Gastroesophageal sphincter (tissue), 4 donors: Measurements from ENCODE around the gene CDC42BPG. TPM values are rescaled to one million over a fixed set of nuclear protein-coding genes. Genes with fewer than 3 reads are reported as not detected.

Source experiments
- ATAC-seq: fragments of 150-250 bp; one replicate; pipeline ENCODE4 v1.9.1; 2016; ENCODE audit warnings: mild to moderate bottlenecking, moderate library complexity
- H3K27ac ChIP-seq, 4 donors: fragments of 200-600 bp; sonication (generic) in 3 of 4; 1 replicate in 3 of 4; 2 replicates in 1 of 4; pipeline ENCODE4 v1.5.1; 2016 to 2019
- H3K27me3 ChIP-seq: fragments of 200-600 bp; sonication (generic); one replicate; pipeline ENCODE4 v1.5.1; 2019
- H3K36me3 ChIP-seq, 2 donors: fragments of 200-600 bp; sonication (generic); one replicate each; pipeline ENCODE4 v1.5.1; 2019; ENCODE audit warnings: control low read depth in 1 of 2
- H3K4me1 ChIP-seq, 3 donors: fragments of 200-600 bp; sonication (generic); 1 replicate in 2 of 3; 2 replicates in 1 of 3; pipeline ENCODE4 v1.5.1; 2016 to 2019; ENCODE audit warnings: control low read depth in 2 of 3
- H3K4me3 ChIP-seq, 2 donors: fragments of 200-600 bp; sonication (generic); one replicate each; pipeline ENCODE4 v1.5.1; 2019; ENCODE audit warnings: mild to moderate bottlenecking in 1 of 2, moderate library complexity in 1 of 2
- H3K9me3 ChIP-seq, 3 donors: fragments of 200-600 bp; sonication (generic); one replicate each; pipeline ENCODE4 v1.5.1; 2017 to 2019; ENCODE audit warnings: control low read depth in 2 of 3
- EP300 ChIP-seq: sonication (generic); formaldehyde crosslinking; IDR thresholded peaks from one replicate; pipeline ENCODE4 v1.6.1; 2017; ENCODE audit warnings: antibody characterized with exemption, mild to moderate bottlenecking
- POLR2A ChIP-seq, 2 donors: fragments of 450-650 bp; IDR thresholded peaks; one replicate each; pipeline ENCODE4 v1.6.1; 2017; ENCODE audit warnings: antibody characterized with exemption in 2 of 2, mild to moderate bottlenecking in 2 of 2, moderate library complexity in 1 of 2
- POLR2AphosphoS5 ChIP-seq: sonication (generic); formaldehyde crosslinking; IDR thresholded peaks from one replicate; pipeline ENCODE4 v1.6.1; 2017; ENCODE audit warnings: antibody characterized with exemption
- WGBS, 2 donors: methylation state at CpG; one replicate each; pipeline ENCODE4 v1.1.5; 2018; ENCODE audit warnings: low coverage in 1 of 2; 5-methylcytosine and 5-hydroxymethylcytosine counted together
- total RNA-seq, 4 donors: library from RNA; depleted of rRNA; stranded (reverse); fragments of >200 nt; gene quantifications; one replicate each; pipeline ENCODE4 v1.1.0, GENCODE V29; 2016
- TF ChIP-seq, protein P1 (sequence below), 4 experiments: fragments of 200-600 bp in 2 of 4; fragments of 450-650 bp in 2 of 4; sonication (generic) in 1 of 4; IDR thresholded peaks; one replicate each; pipeline ENCODE4 v1.5.1; 2017 to 2019; ENCODE audit warnings: antibody characterized with exemption in 4 of 4, mild to moderate bottlenecking in 2 of 4, moderate library complexity in 2 of 4

CDC42BPG gene
- total RNA-seq, 4 donors from 2014 or later, result 0.08 to 0.94 (median 0.22) TPM

DNA sequence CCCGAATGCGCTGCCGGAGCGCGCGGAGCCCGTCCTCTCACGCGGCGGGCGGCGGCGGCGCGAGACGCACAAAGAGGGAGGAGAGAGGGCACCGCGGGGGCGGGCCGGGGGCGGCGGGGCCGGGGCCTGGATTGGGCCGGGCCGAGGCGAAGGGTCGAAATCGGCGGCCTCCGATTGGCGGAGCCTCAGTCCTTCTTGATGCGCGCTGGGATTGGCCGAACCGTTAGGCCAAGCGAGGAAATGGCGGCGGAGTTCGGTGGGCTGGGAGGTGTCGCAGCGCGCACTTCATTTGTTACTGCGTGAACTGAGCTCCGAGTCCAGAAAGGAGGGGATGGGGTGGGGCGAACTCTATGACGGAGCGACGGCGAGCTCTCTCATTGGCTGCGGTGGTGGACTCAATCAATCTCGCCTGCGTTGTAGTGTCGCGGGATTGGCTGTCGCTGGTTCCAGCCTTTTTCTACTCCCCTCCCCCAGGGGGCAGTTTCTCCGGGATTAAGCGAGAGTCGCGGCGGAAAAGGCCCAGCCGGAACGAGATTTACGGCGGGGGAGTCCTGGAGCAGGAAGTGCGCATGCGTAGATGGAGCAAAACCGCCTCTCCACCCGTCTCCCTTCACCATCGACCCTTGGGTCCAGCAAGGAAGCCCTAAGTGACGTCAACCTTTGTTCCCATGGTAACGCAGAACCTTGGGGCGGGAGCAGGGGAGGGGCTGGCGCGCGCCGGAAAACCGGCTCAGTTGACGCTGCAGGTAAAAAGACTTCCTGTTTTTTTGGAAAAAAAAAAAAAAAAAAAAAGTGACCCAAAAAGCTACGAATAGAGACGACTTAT is 65.8 kb downstream of the CDC42BPG start, which contains the start of gene SF1:
SF1 (minus strand) TSS at position 70 of the 826 bp plus-strand sequence. CDS start 150 bp downstream, outside the sequence.
- Histone ChIP-seq H3K27ac (peak within 1 kb of the TSS; percentile 97 to 100 (median 100)), H3K27me3 (no peaks in the 10 kb centered on the region), H3K4me3 (peak within 1 kb of the TSS; percentile 77 to 87), H3K4me1 (peaks cover 19 to 44% (median 25%) of the 10 kb centered on the region in 3 donors), H3K9me3 (no peaks in the 10 kb centered on the region), H3K36me3 (peaks cover 1 to 35% of the 10 kb centered on the region in 2 donors)
- TF ChIP-seq, protein P1, sequence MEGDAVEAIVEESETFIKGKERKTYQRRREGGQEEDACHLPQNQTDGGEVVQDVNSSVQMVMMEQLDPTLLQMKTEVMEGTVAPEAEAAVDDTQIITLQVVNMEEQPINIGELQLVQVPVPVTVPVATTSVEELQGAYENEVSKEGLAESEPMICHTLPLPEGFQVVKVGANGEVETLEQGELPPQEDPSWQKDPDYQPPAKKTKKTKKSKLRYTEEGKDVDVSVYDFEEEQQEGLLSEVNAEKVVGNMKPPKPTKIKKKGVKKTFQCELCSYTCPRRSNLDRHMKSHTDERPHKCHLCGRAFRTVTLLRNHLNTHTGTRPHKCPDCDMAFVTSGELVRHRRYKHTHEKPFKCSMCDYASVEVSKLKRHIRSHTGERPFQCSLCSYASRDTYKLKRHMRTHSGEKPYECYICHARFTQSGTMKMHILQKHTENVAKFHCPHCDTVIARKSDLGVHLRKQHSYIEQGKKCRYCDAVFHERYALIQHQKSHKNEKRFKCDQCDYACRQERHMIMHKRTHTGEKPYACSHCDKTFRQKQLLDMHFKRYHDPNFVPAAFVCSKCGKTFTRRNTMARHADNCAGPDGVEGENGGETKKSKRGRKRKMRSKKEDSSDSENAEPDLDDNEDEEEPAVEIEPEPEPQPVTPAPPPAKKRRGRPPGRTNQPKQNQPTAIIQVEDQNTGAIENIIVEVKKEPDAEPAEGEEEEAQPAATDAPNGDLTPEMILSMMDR (IDR thresholded peaks at IDR 0.05), result peak in 2 of 4 experiments; percentile 3 to 29
- TF ChIP-seq POLR2AphosphoS5 (peak; percentile 96), POLR2A (IDR thresholded peaks at IDR 0.05) (peak; percentile 88), EP300 (no peak)
- WGBS, 2 donors, result 0% methylated on average over 8 to 23 of the region's 80 CpGs
- peak; percentile 95 for ATAC-seq

DNA sequence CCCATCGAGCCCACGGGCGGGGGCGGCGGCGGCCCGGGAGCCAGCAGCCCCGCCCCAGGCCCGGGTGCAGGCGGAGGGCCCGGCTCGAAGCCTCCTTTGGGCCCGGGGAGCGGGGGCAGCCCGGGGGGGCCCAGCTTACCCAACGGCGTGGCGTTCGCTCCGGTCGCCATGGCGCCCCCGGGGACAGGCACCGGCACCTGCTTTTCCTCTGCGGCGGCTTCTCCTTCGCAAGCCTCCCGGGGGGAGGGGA is 66.3 kb downstream of the CDC42BPG start:
- no CpG with 5 or more reads among the region's 28 CpGs for WGBS, 2 donors
- TF ChIP-seq POLR2AphosphoS5, result no peak
- TF ChIP-seq POLR2A (IDR thresholded peaks at IDR 0.05), result no peak
- TF ChIP-seq EP300, result no peak
- TF ChIP-seq, protein P1 (IDR thresholded peaks at IDR 0.05), result no peak
- Histone ChIP-seq H3K4me1 (peaks cover 24 to 49% (median 31%) of the 10 kb centered on the region in 3 donors), H3K27me3 (no peaks in the 10 kb centered on the region), H3K27ac (peak overlapping the region; percentile 97 to 100 (median 100)), H3K36me3 (peaks cover 6 to 40% of the 10 kb centered on the region in 2 donors), H3K4me3 (peak overlapping the region; percentile 77 to 87), H3K9me3 (no peaks in the 10 kb centered on the region)
- ATAC-seq, result peak; percentile 4

DNA sequence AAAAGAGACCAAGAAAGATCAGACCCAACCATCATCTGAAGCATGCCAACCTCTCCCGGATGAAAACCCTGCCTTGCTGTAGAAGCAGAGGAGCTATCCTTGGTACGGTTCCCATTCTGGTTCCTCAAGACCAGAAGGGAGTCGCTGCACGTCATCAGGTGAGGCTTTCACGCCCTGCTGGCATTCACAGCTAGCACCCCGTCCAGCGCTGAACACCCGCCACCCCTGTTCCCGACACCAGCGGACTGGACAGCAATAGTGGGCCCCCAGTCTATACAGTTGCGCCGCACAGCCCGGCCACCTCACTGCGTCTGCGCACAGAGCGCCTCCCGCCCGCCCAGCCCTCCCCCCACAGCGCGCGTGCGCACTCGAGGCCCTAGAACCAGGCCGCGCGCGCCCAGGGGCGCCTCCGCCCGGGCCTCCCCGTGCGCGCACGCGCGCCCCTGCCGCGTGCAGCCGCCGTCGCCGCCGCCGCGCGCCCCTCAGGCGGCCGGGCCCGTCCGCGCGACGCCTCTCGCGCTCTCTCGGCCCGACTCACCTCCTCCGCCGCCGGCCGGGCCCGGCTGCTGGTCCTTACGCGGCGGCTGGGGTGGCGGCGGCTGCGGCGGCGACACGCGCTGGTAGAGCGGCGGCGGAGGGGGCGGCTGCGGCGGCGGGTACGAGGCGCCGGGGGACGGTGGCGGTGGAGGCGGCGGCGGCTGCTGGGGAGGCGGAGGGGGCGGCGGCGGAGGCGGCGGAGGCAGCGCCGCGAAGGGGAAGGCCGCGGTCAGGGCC is 66.8 kb downstream of the CDC42BPG start:
- Histone ChIP-seq H3K4me3 (peak overlapping the region; percentile 77 to 87), H3K36me3 (peaks cover 11 to 45% of the 10 kb centered on the region in 2 donors), H3K27me3 (no peaks in the 10 kb centered on the region), H3K9me3 (no peaks in the 10 kb centered on the region), H3K27ac (peak overlapping the region; percentile 97 to 100 (median 100)), H3K4me1 (peaks cover 29 to 54% (median 36%) of the 10 kb centered on the region in 3 donors)
- ATAC-seq, result peak; percentile 27
- WGBS, 2 donors, result 0 to 3% methylated on average over 2 to 5 of the region's 98 CpGs
- TF ChIP-seq, protein P1 (IDR thresholded peaks at IDR 0.05), result no peak
- TF ChIP-seq POLR2AphosphoS5, result no peak
- TF ChIP-seq EP300, result no peak
- no peak for TF ChIP-seq POLR2A (IDR thresholded peaks at IDR 0.05)

DNA sequence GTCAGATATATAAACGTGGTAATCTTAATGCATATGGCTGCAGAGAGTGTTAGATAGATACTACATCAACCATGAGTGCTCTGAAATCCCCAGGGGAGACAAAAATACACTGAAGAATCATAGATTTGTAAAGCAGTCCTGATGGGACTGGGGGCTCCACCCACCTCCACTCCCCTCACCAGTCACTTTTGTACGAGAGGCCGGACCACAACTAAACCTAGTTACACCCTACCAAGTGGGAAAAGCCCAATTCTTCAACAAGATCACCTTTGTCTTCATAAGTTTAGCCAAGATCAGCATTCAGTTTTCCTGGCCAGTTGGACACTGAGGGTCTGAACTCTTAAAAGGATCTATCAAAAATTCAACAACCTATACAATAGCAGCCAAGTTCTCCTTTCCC is 67.6 kb downstream of the CDC42BPG start:
- H3K4me1 ChIP-seq, result peaks cover 33 to 62% (median 40%) of the 10 kb centered on the region in 3 donors
- H3K36me3 ChIP-seq, result peaks cover 11 to 53% of the 10 kb centered on the region in 2 donors
- 0 to 9% methylated on average over 1 to 3 of the region's 3 CpGs for WGBS, 2 donors

More for the DNA sequence above, 67.6 kb downstream of the CDC42BPG start:
- TF ChIP-seq POLR2AphosphoS5 (no peak), POLR2A (IDR thresholded peaks at IDR 0.05) (no peak), EP300 (no peak)
- TF ChIP-seq, protein P1 (IDR thresholded peaks at IDR 0.05), result no peak
- ATAC-seq, result no peak
- Histone ChIP-seq H3K27ac (peak overlapping the region; percentile 14 to 100 (median 100)), H3K9me3 (no peaks in the 10 kb centered on the region), H3K4me3 (peak overlapping the region; percentile 77 to 87), H3K27me3 (no peaks in the 10 kb centered on the region)
